WTC11 (cell line): Measurements from ENCODE around the gene KCNG1. TPM values are rescaled to one million over a fixed set of nuclear protein-coding genes. Genes with fewer than 3 reads are reported as not detected.

Experiments
- ATAC-seq: fragments of 200-7000 bp; cut with Tn5 transposase; 2 replicates; pipeline ENCODE4 v1.10.0; 2021; ENCODE audit warnings: mild to moderate bottlenecking, moderate library complexity
- CTCF ChIA-PET: fragments of 300-600 bp; sonication (Branson Sonifier 250); formaldehyde crosslinking; loops from one replicate; lab custom pipeline; 2021; ENCODE audit warnings: antibody characterized with exemption; lab: Charles Lee
- POLR2A ChIA-PET: fragments of 350-600 bp; sonication (Branson Sonifier 250); formaldehyde crosslinking; loops from one replicate; lab custom pipeline; 2021; ENCODE audit warnings: antibody characterized with exemption; lab: Charles Lee
- DNase-seq: peaks from one replicate; pipeline ENCODE4 v3.0.0; 2021; ENCODE audit warnings: low spot score
- H3K27ac Mint-ChIP-seq: 2 replicates; pipeline ENCODE4 v1.8.0; 2021; ENCODE audit warnings: mixed read lengths
- H3K27me3 Mint-ChIP-seq: 2 replicates; pipeline ENCODE4 v1.8.0; 2021; ENCODE audit warnings: low read depth, mild to moderate bottlenecking, moderate library complexity, mixed read lengths
- H3K36me3 Mint-ChIP-seq: 2 replicates; pipeline ENCODE4 v1.8.0; 2021; ENCODE audit warnings: mixed read lengths
- H3K4me1 Mint-ChIP-seq: 2 replicates; pipeline ENCODE4 v1.8.0; 2022; ENCODE audit warnings: mixed read lengths
- H3K4me3 Mint-ChIP-seq: 2 replicates; pipeline ENCODE4 v1.8.0; 2021; ENCODE audit warnings: mild to moderate bottlenecking, moderate library complexity, mixed read lengths
- H3K9me3 Mint-ChIP-seq: 2 replicates; pipeline ENCODE4 v1.8.0; 2021; ENCODE audit warnings: mixed read lengths
- ATF1 ChIP-seq: sonication (generic); formaldehyde crosslinking; IDR thresholded peaks from 2 replicates; pipeline ENCODE4 v1.8.1; 2023; ENCODE audit warnings: mild to moderate bottlenecking, moderate library complexity, missing genetic modification reagents
- GRHL2 ChIP-seq: fragments of 250-450 bp; sonication (Bioruptor Pico); IDR thresholded peaks from 2 replicates; pipeline ENCODE4 v1.8.0; 2022; ENCODE audit warnings: mild to moderate bottlenecking, moderate library complexity; ENCODE audit not compliant: insufficient replicate concordance, severe bottlenecking
- GTF2I ChIP-seq: fragments of 250-450 bp; sonication (Bioruptor Pico); conservative IDR thresholded peaks from 2 replicates; pipeline ENCODE4 v1.4.0; 2021; ENCODE audit warnings: mild to moderate bottlenecking
- HMGA2 ChIP-seq: fragments of 250-450 bp; sonication (Bioruptor Pico); IDR thresholded peaks from 2 replicates; pipeline ENCODE4 v1.4.0; 2021; ENCODE audit warnings: mild to moderate bottlenecking, moderate library complexity
- JAZF1 ChIP-seq: fragments of 250-450 bp; sonication (Bioruptor Pico); IDR thresholded peaks from 2 replicates; pipeline ENCODE4 v1.9.0; 2021; ENCODE audit warnings: moderate library complexity, mild to moderate bottlenecking, inconsistent platforms
- NFE2L1 ChIP-seq: sonication (generic); formaldehyde crosslinking; IDR thresholded peaks from 2 replicates; pipeline ENCODE4 v1.8.1; 2023; ENCODE audit warnings: missing genetic modification reagents
- NFYB ChIP-seq: sonication (generic); formaldehyde crosslinking; conservative IDR thresholded peaks from 2 replicates; pipeline ENCODE4 v1.8.0; 2022; ENCODE audit warnings: low read depth, missing genetic modification reagents
- PRRX2 ChIP-seq: fragments of 250-450 bp; sonication (Bioruptor Pico); IDR thresholded peaks from 2 replicates; pipeline ENCODE4 v1.8.0; 2021; ENCODE audit warnings: mild to moderate bottlenecking
- SMAD3 ChIP-seq: sonication (generic); formaldehyde crosslinking; IDR thresholded peaks from 2 replicates; pipeline ENCODE4 v1.8.0; 2022; ENCODE audit warnings: missing genetic modification reagents, mild to moderate bottlenecking, borderline replicate concordance
- SOX15 ChIP-seq: fragments of 250-450 bp; sonication (Bioruptor Pico); IDR thresholded peaks from 2 replicates; pipeline ENCODE4 v1.9.0; 2021; ENCODE audit warnings: mild to moderate bottlenecking
- SP1 ChIP-seq: sonication (generic); formaldehyde crosslinking; conservative IDR thresholded peaks from 2 replicates; pipeline ENCODE4 v1.8.1; 2022; ENCODE audit warnings: missing genetic modification reagents
- ZNF121 ChIP-seq: sonication (generic); formaldehyde crosslinking; IDR thresholded peaks from 2 replicates; pipeline ENCODE4 v1.8.0; 2023; ENCODE audit warnings: missing genetic modification reagents
- ZNF138 ChIP-seq: sonication (generic); formaldehyde crosslinking; conservative IDR thresholded peaks from 2 replicates; pipeline ENCODE4 v1.8.1; 2022; ENCODE audit warnings: mild to moderate bottlenecking, moderate library complexity, missing genetic modification reagents
- ZNF232 ChIP-seq: sonication (generic); formaldehyde crosslinking; IDR thresholded peaks from 2 replicates; pipeline ENCODE4 v1.8.0; 2022; ENCODE audit warnings: mild to moderate bottlenecking, missing genetic modification reagents
- ZNF317 ChIP-seq: sonication (generic); formaldehyde crosslinking; IDR thresholded peaks from 2 replicates; pipeline ENCODE4 v1.8.1; 2023; ENCODE audit warnings: low read depth, mild to moderate bottlenecking, moderate library complexity, missing genetic modification reagents, borderline replicate concordance
- ZNF396 ChIP-seq: fragments of 250-450 bp; sonication (Bioruptor Pico); IDR thresholded peaks from 2 replicates; pipeline ENCODE4 v1.8.0; 2021; ENCODE audit warnings: mild to moderate bottlenecking, moderate library complexity, borderline replicate concordance
- total RNA-seq: library from RNA; stranded (reverse); gene quantifications from 3 replicates; pipeline ENCODE4 v1.2.3, GENCODE V29; 2021
- TF ChIP-seq, protein P1 (sequence below): sonication (generic); formaldehyde crosslinking; IDR thresholded peaks from 2 replicates; pipeline ENCODE4 v1.8.0; 2023; ENCODE audit warnings: mild to moderate bottlenecking, missing genetic modification reagents
- TF ChIP-seq, protein P2 (sequence below): sonication (generic); formaldehyde crosslinking; IDR thresholded peaks from 2 replicates; pipeline ENCODE4 v1.8.1; 2023; ENCODE audit warnings: mild to moderate bottlenecking, missing genetic modification reagents, moderate library complexity
- TF ChIP-seq, protein P3 (sequence below): sonication (generic); formaldehyde crosslinking; IDR thresholded peaks from 2 replicates; pipeline ENCODE4 v1.8.1; 2023; ENCODE audit warnings: mild to moderate bottlenecking, moderate library complexity, missing genetic modification reagents
- TF ChIP-seq, protein P4 (sequence below): fragments of 250-450 bp; sonication (Bioruptor Pico); IDR thresholded peaks from 2 replicates; pipeline ENCODE4 v1.9.0; 2021; ENCODE audit warnings: mild to moderate bottlenecking, borderline replicate concordance
- TF ChIP-seq, protein P5 (sequence below): sonication (generic); formaldehyde crosslinking; IDR thresholded peaks from 2 replicates; pipeline ENCODE4 v1.8.0; 2022; ENCODE audit warnings: missing genetic modification reagents

KCNG1 gene
- total RNA-seq, 1 experiment from 2014 or later: 34.6 TPM

DNA sequence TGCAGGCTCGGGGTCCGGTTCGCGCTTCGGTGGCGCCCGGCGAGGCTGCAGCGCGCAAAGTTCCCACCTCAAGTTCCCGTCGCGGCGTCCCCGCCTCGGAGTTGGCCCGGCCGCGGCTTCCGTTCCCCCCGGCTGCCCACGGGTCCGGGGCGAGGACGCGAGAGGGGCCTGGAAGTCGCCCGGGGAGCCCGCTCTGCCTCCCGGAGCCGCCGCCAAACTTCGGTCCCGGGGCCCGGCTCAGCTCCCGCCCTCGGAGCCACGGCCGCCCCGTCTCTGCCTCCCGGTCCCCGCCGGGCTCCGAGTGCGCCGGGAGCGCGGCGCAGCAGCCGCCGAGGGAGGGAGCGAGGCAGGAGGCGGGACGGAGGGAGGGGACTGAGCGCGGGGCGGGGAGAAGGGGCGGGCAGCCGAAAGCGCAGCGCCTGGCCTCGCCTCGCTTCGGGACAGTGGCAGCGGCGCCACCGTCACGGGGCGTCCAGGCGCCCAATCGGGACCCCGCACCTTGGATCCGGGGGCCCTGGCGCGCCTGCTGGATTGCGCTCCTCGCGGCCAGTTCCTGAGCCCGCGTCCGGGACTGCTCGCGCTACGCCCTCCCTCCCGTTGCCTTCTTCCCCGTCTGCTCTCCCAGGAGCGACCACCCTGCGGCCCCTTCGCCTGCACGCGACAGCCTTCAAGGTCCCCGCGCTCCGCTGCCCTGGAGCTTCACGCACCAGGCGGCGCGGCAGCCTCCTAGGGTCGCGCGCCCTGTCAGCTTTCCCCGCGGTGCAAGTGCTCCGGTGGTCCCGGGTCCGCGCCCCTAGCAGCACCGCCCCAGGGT lies at the start of gene KCNG1 (continued):
- TF ChIP-seq, protein P1, sequence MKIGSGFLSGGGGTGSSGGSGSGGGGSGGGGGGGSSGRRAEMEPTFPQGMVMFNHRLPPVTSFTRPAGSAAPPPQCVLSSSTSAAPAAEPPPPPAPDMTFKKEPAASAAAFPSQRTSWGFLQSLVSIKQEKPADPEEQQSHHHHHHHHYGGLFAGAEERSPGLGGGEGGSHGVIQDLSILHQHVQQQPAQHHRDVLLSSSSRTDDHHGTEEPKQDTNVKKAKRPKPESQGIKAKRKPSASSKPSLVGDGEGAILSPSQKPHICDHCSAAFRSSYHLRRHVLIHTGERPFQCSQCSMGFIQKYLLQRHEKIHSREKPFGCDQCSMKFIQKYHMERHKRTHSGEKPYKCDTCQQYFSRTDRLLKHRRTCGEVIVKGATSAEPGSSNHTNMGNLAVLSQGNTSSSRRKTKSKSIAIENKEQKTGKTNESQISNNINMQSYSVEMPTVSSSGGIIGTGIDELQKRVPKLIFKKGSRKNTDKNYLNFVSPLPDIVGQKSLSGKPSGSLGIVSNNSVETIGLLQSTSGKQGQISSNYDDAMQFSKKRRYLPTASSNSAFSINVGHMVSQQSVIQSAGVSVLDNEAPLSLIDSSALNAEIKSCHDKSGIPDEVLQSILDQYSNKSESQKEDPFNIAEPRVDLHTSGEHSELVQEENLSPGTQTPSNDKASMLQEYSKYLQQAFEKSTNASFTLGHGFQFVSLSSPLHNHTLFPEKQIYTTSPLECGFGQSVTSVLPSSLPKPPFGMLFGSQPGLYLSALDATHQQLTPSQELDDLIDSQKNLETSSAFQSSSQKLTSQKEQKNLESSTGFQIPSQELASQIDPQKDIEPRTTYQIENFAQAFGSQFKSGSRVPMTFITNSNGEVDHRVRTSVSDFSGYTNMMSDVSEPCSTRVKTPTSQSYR: peak; percentile 80; the same call in 1 of the 2 replicates
- TF ChIP-seq ZNF232 (no peak), GTF2I (no peak), NFE2L1 (CRISPR knock-in tag) (peak; percentile 87; the same call in 1 of the 2 replicates), SP1 (CRISPR knock-in tag) (peak; percentile 79), ZNF121 (CRISPR knock-in tag) (peak; percentile 73), PRRX2 (CRISPR knock-in tag) (no peak), SMAD3 (CRISPR knock-in tag) (peak; percentile 25; the same call in 1 of the 2 replicates), NFYB (CRISPR knock-in tag) (peak; percentile 44)
- TF ChIP-seq, protein P2, sequence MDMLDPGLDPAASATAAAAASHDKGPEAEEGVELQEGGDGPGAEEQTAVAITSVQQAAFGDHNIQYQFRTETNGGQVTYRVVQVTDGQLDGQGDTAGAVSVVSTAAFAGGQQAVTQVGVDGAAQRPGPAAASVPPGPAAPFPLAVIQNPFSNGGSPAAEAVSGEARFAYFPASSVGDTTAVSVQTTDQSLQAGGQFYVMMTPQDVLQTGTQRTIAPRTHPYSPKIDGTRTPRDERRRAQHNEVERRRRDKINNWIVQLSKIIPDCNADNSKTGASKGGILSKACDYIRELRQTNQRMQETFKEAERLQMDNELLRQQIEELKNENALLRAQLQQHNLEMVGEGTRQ: peak; percentile 74
- TF ChIP-seq, protein P3, sequence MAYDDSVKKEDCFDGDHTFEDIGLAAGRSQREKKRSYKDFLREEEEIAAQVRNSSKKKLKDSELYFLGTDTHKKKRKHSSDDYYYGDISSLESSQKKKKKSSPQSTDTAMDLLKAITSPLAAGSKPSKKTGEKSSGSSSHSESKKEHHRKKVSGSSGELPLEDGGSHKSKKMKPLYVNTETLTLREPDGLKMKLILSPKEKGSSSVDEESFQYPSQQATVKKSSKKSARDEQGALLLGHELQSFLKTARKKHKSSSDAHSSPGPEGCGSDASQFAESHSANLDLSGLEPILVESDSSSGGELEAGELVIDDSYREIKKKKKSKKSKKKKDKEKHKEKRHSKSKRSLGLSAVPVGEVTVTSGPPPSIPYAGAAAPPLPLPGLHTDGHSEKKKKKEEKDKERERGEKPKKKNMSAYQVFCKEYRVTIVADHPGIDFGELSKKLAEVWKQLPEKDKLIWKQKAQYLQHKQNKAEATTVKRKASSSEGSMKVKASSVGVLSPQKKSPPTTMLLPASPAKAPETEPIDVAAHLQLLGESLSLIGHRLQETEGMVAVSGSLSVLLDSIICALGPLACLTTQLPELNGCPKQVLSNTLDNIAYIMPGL: peak; percentile 64; the same call in 1 of the 2 replicates
- TF ChIP-seq, protein P4, sequence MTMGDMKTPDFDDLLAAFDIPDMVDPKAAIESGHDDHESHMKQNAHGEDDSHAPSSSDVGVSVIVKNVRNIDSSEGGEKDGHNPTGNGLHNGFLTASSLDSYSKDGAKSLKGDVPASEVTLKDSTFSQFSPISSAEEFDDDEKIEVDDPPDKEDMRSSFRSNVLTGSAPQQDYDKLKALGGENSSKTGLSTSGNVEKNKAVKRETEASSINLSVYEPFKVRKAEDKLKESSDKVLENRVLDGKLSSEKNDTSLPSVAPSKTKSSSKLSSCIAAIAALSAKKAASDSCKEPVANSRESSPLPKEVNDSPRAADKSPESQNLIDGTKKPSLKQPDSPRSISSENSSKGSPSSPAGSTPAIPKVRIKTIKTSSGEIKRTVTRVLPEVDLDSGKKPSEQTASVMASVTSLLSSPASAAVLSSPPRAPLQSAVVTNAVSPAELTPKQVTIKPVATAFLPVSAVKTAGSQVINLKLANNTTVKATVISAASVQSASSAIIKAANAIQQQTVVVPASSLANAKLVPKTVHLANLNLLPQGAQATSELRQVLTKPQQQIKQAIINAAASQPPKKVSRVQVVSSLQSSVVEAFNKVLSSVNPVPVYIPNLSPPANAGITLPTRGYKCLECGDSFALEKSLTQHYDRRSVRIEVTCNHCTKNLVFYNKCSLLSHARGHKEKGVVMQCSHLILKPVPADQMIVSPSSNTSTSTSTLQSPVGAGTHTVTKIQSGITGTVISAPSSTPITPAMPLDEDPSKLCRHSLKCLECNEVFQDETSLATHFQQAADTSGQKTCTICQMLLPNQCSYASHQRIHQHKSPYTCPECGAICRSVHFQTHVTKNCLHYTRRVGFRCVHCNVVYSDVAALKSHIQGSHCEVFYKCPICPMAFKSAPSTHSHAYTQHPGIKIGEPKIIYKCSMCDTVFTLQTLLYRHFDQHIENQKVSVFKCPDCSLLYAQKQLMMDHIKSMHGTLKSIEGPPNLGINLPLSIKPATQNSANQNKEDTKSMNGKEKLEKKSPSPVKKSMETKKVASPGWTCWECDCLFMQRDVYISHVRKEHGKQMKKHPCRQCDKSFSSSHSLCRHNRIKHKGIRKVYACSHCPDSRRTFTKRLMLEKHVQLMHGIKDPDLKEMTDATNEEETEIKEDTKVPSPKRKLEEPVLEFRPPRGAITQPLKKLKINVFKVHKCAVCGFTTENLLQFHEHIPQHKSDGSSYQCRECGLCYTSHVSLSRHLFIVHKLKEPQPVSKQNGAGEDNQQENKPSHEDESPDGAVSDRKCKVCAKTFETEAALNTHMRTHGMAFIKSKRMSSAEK (CRISPR knock-in tag): no peak

DNA sequence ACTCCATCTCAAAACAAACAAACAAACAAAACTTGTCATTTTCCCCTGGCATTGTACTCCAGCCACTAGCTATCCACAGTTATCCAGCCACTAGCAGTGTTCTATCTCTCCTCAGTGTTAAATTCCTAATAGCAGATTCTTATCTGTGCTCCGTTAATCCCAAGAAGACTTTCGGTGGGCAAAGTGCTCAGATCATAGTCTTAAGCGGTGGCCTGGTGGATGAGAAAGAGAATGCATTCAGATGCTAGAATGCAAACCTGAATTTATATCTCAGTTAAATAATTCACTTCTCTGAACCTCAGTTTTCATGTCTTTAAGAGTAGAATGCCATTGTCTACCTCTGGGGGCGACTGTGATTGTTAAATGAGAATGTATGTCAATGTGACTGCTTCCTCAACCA lies 47.7 kb upstream of the KCNG1 start:
- H3K27ac Mint-ChIP-seq: no peak overlapping the region
- H3K9me3 Mint-ChIP-seq: peaks cover 4% of the 10 kb centered on the region
- ChIA-PET POLR2A (no interaction called here), CTCF (interaction anchor here (0.6 to 1.3 kb wide), 4 partner anchors 78 to 247 kb away, joined by 3 to 7 read pairs (median 3); no protein-coding TSS in a partner anchor)
- peaks cover 7% of the 10 kb centered on the region for H3K4me1 Mint-ChIP-seq
- no peak for DNase-seq
- H3K27me3 Mint-ChIP-seq: no peaks in the 10 kb centered on the region; the same call in none of the 2 replicates
- peak; percentile 75 for ATAC-seq
- no peak overlapping the region for H3K4me3 Mint-ChIP-seq
- H3K36me3 Mint-ChIP-seq: no peaks in the 10 kb centered on the region
- TF ChIP-seq SMAD3 (CRISPR knock-in tag) (no peak), GRHL2 (CRISPR knock-in tag) (no peak), ZNF232 (no peak), ZNF317 (no peak), ATF1 (no peak), ZNF138 (CRISPR knock-in tag) (no peak), HMGA2 (no peak), SP1 (CRISPR knock-in tag) (no peak), SOX15 (CRISPR knock-in tag) (no peak), ZNF396 (CRISPR knock-in tag) (no peak), JAZF1 (no peak)
- TF ChIP-seq, protein P5, sequence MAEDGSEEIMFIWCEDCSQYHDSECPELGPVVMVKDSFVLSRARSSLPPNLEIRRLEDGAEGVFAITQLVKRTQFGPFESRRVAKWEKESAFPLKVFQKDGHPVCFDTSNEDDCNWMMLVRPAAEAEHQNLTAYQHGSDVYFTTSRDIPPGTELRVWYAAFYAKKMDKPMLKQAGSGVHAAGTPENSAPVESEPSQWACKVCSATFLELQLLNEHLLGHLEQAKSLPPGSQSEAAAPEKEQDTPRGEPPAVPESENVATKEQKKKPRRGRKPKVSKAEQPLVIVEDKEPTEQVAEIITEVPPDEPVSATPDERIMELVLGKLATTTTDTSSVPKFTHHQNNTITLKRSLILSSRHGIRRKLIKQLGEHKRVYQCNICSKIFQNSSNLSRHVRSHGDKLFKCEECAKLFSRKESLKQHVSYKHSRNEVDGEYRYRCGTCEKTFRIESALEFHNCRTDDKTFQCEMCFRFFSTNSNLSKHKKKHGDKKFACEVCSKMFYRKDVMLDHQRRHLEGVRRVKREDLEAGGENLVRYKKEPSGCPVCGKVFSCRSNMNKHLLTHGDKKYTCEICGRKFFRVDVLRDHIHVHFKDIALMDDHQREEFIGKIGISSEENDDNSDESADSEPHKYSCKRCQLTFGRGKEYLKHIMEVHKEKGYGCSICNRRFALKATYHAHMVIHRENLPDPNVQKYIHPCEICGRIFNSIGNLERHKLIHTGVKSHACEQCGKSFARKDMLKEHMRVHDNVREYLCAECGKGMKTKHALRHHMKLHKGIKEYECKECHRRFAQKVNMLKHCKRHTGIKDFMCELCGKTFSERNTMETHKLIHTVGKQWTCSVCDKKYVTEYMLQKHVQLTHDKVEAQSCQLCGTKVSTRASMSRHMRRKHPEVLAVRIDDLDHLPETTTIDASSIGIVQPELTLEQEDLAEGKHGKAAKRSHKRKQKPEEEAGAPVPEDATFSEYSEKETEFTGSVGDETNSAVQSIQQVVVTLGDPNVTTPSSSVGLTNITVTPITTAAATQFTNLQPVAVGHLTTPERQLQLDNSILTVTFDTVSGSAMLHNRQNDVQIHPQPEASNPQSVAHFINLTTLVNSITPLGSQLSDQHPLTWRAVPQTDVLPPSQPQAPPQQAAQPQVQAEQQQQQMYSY: no peak
